Stimulated activated CD4-positive, alpha-beta T cell treated with anti-CD3 and anti-CD28 coated beads, Interleukin-15, amount 100 ng/mL, for 24 hours (primary cell): ENCODE results near the gene SRSF2.
"Not testable (repeated sequence)": the region's sequence is repeated elsewhere in the genome, so short reads cannot be mapped to it uniquely, and the experiment has no call there.

ENCODE experiments used
- DNase-seq: peaks from one replicate; pipeline ENCODE4 v3.0.0-alpha.2; 2020

The SRSF2 gene

GRCh38 chr17:76720211-76720610 is 16.9 kb downstream of the SRSF2 start:
- no peak for DNase-seq

DNA sequence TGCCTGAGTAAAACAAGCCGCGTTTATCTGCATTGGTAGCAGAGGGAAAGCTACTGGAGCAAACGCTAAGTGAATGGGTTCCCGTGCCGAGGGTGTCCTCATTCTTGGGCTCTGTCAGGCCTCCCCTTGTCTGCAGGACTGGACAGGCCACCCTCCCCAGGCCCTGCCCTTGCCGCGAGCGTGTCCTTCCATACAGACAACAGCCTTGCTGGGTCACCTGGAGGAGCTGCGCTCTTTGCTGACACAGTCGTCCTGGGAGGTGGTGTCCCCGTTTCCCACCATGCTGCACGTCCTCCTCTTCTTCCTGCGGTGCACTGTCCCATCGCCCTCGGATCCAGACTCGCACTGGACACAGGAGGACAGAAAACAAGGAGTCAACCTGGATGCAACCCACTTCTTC is 18.6 kb downstream of the SRSF2 start:
- no peak for DNase-seq

- DNase-seq = no peak
Measured at GRCh38 chr17:76716839-76717215, 20.3 kb downstream of the SRSF2 start.

DNA sequence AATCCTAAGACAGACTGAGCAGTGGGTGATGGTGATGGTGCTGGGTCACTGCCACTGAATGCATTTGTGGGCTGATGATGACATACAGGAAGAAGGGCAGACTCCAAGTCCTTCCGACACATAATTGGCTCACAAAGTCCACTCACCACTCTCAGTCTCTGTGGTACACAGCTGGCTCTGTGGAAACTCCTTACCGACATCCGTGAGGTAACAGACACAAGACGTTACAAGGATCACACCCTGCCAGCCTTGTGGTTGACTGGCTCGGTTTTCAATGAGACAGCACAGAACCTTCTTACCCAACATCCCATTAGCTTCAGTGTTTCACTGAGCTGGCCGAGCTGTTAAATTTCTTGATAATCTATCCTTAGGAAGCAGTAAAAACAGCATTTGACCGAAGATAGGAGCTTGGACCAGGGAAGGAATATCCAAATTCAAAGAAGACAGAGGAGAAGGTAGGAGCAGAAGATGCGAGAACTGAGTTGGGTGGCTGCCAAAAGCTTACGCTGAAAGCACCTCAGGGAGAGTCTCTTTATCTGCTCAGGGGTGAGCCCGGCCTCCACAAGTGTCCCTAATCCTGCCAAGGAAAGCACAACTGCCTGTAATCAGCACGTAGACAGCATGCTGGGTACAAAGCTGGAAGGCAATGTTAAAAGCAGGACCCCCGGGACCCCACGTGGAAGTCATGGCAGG is 20.8 kb downstream of the SRSF2 start:
- DNase-seq = no peak

GRCh38 chr17:76715496-76715830 is 21.7 kb downstream of the SRSF2 start:
- no peak for DNase-seq

DNA sequence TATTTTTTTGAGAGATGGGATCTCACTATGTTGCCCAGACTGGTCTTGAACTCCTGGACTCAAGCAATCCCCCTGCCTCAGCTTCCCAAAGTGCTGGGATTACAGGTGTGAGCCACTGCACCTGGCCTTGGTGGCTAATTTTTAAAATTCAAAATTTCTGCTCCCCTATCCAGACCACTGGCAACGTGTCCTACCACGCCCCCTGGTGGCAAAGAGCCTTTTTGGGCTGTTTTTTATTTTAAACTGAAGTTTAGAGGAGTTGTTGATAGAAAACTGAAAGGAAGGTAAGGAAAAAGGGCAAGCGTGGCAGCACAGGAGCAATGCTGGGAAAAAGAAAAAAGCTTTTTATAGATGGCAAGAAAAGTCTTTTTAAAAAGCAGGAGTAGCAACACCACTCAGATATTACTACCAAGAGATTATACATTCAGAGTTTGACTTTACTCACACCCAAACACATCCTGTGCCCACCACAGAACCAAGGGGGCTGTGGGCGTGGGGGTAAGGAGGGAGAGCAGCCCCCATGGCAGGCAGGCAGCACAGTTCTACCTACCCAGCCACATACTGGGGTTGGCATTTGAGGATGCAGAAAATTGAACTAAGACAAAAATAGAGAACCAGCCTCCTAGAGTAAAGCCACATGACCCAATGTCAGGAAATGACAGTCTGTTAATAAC is 22.2 kb downstream of the SRSF2 start:
- peak; percentile 85 for DNase-seq

DNA sequence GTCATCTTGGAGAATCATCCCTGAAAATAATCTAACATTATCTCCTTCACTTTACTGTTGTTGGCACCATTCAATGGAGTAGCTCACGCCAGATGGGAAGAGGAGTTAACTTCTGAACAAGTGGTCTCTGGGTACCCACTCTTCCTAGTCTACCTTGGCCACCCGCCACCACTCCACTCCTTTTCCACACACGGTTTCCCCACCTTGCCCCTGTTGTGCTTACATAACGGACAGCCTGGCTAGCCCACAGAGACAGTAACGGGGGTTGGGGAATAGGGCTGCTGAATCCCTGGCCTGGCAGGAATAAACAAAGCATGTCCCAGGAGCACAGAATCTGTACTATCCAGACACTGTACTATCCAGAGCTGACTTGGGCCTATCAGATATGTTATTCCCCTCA is 22.8 kb downstream of the SRSF2 start:
- no peak for DNase-seq

- DNase-seq = no peak
Measured at GRCh38 chr17:76713765-76714164, 23.4 kb downstream of the SRSF2 start.

DNA sequence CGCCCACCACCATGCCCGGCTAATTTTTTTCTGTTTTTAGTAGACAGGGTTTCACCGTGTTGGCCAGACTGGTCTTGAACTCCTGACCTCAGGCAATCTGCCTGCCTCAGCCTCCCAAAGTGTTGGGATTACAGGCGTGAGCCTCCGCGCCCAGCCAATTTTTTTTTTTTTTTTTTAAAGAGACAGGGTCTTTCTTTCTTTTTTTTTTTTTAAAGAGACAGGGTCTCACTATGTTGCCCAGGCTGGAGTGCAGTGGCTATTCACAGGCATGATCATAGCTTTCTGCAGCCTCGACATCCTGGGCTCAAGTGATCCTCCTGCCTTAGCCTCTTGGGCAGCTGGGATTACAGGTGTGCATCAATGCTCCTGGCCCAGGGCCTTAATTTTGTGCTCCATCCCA is 24.8 kb downstream of the SRSF2 start:
- not testable (repeated sequence) for DNase-seq

GRCh38 chr17:76710863-76711611 is 26.1 kb downstream of the SRSF2 start, which contains the start of gene MXRA7:
Gene MXRA7 (minus strand): TSS chr17:76710965. CDS start chr17:76710946, 19 bp downstream.
- DNase-seq = peak; percentile 65

DNA sequence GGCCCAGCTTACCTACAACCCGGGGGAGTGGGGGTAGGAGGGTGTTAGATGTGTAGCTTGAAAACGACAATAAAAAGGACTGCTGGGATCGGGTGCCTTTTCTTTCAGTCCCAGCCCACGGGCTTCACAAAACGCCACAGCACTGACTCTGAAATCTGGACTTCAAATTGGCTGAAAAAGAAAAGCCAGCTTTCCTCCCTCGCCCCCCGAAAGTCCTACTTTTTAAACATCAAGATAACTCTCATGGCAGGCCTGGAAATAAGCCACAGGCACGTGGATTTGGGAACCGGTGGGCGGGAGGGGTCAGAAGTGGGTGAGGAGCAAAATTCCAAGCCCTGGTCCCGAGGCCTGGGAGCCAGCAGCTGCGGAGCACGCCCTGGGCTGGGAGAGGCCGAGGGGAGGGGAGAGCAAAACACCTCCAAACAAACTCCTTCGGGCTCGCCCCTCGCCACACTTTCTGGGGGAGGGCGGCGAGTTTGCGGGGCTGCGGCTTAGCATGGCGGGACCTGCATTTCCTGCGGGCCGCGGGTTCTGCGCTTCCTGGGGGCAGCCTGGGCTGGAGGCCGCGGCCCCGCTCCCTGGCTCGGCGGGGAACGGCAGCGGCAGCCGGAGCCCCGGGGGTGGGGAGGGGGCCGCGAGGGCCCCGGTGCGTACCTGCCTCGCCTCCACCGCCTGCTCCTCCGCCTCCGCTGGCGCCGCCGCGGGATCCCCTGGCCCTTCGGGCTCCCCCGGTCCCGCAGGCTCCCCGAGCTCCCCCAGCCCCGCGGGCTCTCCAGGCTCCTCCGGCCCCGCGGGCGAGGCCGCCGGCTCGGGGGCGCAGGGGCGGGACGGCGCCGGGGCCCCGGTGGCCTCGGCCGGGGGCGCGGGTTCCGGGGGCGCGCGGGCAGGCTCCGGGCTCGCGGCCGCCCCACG is 26.9 kb downstream of the SRSF2 start:
- DNase-seq = not testable (repeated sequence)

DNA sequence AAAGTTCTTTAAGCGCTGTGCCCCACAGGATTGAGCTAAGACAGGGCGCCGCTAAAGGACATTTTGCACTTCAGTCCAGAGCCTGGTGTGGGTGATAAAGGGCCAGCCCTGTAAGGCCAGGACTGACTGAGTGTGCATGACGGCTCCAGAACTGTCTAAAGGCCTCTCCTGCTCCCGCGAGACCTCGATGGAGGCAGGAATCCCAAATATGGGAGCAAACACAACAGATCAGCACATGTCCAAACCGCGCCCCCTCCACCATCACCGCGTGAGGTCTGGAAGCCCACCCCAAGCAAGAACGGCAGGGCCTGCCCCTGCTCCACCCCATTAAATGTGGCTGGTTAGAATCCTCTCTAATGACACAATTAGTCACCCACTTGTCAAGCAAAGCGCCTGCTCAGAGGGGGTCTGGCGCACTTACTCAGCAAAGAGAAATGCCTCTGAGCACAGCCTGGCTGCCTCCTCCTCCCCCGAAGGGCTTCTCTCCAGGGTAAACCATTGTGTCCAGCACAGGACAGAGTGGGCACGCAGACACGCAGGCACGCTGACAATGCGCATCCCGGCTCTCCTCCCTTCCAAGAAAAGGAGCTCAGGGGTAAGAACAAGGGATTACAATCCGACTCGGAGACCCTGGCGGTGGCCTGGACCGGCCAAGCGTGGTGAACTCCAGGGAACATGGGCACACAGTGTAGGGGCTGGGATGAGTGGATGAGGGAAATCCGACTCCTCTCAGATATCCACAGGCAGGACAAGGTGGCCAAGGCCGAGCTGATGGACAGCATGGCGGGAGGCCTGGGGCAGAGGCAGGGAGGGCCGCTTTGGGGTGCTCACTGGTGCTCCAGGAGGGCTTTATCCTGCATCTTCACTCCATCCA is 27.8 kb downstream of the SRSF2 start:
- DNase-seq = no peak

GRCh38 chr17:76707985-76708807 is 28.9 kb downstream of the SRSF2 start:
- DNase-seq = no peak

DNA sequence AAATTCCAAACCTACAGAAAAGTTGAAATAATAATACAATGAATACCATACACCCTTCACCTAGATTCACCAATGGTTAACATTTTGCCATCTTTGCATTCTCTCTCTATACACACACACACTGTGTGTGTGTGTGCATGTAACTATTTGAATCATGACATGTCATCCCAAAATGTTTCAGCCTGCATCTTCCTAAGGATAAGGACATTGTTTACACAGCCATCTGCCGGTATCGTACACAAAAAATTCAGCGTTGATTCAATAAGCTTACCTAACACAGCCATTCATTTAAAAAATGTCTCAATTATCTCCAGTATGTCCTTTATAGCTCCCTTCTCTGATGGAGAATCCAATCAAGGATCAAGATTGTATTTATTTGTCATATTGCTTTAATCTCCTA is 30.3 kb downstream of the SRSF2 start:
- DNase-seq = no peak

- DNase-seq = no peak
Measured at GRCh38 chr17:76704805-76705204, 32.3 kb downstream of the SRSF2 start.

DNA sequence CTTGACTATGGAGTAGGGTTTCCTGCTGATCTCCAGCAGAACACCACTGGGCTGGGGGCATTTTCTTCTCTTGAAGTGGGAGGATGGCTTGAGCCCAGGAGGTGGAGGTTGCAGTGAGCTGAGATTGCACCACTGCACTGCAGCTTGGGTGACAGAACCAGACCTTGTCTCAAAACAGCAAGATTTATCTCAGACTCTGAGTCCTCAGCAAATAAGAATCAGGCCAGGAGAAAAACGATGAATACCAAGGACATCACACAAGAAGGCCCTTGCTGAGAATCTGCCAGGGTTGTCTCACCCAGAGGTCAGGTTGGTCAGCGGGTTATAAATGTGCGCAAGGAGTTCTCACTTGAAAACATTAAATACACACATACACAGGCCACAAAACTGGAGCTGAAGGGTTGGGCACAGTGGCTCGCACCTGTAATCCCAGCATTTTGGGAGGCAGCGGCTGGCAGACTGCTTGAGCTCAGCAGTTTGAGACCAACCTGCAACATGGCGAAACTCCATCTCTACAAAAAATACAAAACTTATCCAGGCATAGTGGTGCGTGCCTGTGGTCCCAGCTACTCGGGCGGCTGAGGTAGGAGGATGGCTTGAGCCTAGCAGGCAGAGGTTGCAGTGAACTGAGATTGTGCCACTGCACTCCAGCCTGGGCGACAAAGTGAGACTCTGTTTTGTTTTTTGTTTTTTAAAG is 34.0 kb downstream of the SRSF2 start:
- no peak for DNase-seq

DNA sequence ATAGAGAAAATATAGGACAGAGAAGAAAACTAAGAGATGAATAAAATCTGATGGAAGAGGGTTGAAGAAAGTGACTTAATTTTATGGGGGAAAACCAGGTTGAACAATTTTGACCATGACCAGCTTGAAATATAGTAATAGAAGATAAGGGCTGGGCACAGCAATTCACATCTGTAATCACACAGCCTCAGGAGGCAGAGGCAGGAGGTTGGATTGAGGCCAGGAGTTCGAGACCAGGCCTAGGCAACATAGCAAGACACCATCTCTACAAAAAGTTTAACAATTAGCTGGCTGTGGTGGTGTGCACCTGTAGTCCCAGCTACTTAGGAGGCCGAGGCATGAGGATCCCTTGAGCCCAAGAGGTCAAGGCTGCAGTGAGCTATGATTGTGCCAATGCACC is 35.1 kb downstream of the SRSF2 start:
- DNase-seq = no peak

DNA sequence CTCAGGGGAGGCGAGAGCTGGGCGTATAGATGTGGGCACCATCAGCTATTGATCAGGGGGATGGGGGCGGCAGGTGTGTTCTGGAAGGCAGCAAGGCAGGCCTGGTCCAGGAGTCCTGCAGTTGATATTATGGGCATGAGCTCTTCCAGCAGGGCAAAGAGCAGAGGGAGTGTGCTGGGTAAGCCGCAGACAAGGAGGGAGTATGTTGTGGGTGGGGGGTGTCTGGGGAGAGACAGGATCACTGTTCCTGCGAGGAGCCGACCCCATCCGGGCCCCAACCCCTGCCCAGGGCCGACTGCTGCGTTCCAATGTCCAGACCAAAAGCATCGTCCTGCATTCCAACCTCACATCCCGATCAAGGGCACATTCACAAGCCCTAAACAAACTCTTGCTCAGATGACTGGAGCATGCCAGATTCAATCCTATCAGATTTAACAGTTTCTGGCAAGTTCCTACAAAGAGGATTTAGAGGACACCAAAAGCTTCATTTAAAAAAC is 35.6 kb downstream of the SRSF2 start:
- DNase-seq = no peak

GRCh38 chr17:76700617-76701470 is 36.3 kb downstream of the SRSF2 start:
- no peak for DNase-seq
